Testis (tissue), 2 donors: Measurements from ENCODE around the gene ATP2B2.

ENCODE experiments used
- POLR2A ChIP-seq: fragments of 450-650 bp; IDR thresholded peaks from one replicate; pipeline ENCODE4 v1.6.1; 2017; ENCODE audit warnings: antibody characterized with exemption, mild to moderate bottlenecking, moderate library complexity
- TF ChIP-seq, protein P1 (sequence below), 3 experiments: fragments of 450-650 bp in 2 of 3; fragments of 200-600 bp in 1 of 3; sonication (generic) in 1 of 3; IDR thresholded peaks; one replicate each; pipeline ENCODE4 v1.5.1; 2016 to 2019; ENCODE audit warnings: antibody characterized with exemption in 3 of 3, mild to moderate bottlenecking in 2 of 3, moderate library complexity in 1 of 3

DNA sequence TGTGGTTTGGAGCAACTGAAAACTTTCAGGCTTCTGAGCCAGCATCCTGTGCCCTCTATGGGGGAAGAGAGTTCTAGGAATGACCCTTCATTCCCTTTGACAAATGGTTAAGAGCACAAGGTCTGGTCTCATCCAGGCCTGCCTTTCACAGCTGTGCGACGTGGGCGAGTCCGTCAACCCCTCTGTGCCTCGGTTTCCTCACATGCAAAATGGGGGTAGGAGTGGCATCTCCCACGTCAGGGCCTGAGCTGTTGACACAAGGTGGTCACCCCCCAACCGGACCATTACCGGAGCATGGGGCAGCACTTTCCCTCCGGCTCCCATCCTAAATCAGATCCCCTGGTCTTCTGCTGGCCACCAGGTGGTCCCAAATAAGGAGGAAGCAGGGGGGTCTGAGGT, 70.4 kb downstream of the ATP2B2 start:
- TF ChIP-seq POLR2A = no peak
- TF ChIP-seq, protein P1, sequence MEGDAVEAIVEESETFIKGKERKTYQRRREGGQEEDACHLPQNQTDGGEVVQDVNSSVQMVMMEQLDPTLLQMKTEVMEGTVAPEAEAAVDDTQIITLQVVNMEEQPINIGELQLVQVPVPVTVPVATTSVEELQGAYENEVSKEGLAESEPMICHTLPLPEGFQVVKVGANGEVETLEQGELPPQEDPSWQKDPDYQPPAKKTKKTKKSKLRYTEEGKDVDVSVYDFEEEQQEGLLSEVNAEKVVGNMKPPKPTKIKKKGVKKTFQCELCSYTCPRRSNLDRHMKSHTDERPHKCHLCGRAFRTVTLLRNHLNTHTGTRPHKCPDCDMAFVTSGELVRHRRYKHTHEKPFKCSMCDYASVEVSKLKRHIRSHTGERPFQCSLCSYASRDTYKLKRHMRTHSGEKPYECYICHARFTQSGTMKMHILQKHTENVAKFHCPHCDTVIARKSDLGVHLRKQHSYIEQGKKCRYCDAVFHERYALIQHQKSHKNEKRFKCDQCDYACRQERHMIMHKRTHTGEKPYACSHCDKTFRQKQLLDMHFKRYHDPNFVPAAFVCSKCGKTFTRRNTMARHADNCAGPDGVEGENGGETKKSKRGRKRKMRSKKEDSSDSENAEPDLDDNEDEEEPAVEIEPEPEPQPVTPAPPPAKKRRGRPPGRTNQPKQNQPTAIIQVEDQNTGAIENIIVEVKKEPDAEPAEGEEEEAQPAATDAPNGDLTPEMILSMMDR (IDR thresholded peaks at IDR 0.05) = no peak
